Skeletal muscle tissue (tissue), 4 donors: ENCODE data around the gene FANCM. TPM values are rescaled to one million over a fixed set of nuclear protein-coding genes. Genes with fewer than 3 reads are reported as not detected.

Source experiments
- H3K27ac ChIP-seq: one replicate; pipeline ENCODE4 v1.7.0; 2013; ENCODE audit warnings: mild to moderate bottlenecking, low read depth, low read length, inconsistent platforms
- H3K27me3 ChIP-seq, 3 donors: one replicate each; pipeline ENCODE4 v1.7.0; 2013; ENCODE audit warnings: low read length in 3 of 3; ENCODE audit not compliant: control insufficient read depth in 3 of 3, insufficient read depth in 3 of 3
- H3K36me3 ChIP-seq, 3 donors: one replicate each; pipeline ENCODE4 v1.7.0; 2013; ENCODE audit warnings: low read length in 3 of 3; ENCODE audit not compliant: control insufficient read depth in 3 of 3, insufficient read depth in 3 of 3
- H3K4me1 ChIP-seq, 3 donors: one replicate each; pipeline ENCODE4 v1.7.0; 2013; ENCODE audit warnings: low read length in 3 of 3, mild to moderate bottlenecking in 3 of 3; ENCODE audit not compliant: control insufficient read depth in 3 of 3, insufficient read depth in 3 of 3
- H3K4me3 ChIP-seq, 3 donors: one replicate each; pipeline ENCODE4 v1.7.0; 2013; ENCODE audit warnings: low read length in 3 of 3
- H3K9ac ChIP-seq, 3 donors: one replicate each; pipeline ENCODE4 v1.7.0; 2013; ENCODE audit warnings: low read length in 3 of 3, mild to moderate bottlenecking in 3 of 3, moderate library complexity in 2 of 3, low read depth in 1 of 3
- H3K9me3 ChIP-seq, 3 donors: one replicate each; pipeline ENCODE4 v1.7.0; 2013; ENCODE audit warnings: low read length in 3 of 3; ENCODE audit not compliant: control insufficient read depth in 3 of 3
- total RNA-seq: library from RNA; depleted of rRNA; stranded (reverse); fragments of >200 nt; gene quantifications from one replicate; pipeline ENCODE4 v1.2.3, GENCODE V29; 2014
- donor health status: Osteomylitis.

FANCM gene
- total RNA-seq, 1 donor from 2014 or later, result 7.3 TPM

DNA sequence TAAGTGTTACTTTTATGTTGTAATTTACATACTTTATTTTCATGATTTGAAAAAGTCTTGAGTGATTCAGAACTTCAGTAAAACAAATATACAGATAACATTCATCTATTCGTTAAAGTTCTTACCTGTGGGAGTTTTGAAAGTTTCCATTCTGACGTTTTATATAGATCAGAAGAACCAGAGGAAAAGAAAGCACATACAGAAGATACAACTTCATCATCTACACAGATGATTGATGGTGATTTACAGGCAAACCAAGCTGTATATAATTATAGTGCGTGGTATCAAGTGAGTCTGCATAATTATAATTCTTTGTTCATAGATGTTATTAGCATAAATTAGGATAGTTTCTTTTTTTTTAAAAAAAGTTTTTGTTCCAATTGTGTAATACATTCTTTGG is 21.4 kb upstream of the FANCM start:
- Histone ChIP-seq H3K9me3 (no peaks in the 10 kb centered on the region), H3K27me3 (no peaks in the 10 kb centered on the region), H3K36me3 (peaks cover 25 to 56% (median 54%) of the 10 kb centered on the region in 3 donors), H3K9ac (no peak overlapping the region), H3K4me3 (no peak overlapping the region), H3K27ac (no peak overlapping the region), H3K4me1 (peaks cover 0 to 8% (median 0%) of the 10 kb centered on the region in 3 donors)

DNA sequence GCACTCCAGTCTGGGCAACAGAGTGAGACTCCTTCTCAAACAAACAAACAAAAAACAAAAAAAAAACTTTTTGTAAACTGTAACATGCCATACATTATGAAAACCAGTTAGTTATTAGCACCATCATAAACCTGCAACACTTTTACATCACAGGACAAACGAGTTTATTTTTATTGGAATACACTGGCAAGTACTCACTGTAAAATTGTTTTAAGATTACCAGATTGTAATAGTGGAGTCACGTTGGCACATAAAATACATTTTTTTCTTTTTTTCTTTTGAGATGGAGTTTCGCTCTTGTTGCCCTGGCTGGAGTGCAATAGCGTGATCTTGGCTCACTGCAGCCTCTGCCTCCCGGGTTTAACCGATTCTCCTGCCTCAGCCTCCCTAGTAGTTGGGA is 17.1 kb upstream of the FANCM start:
- Histone ChIP-seq H3K27ac (no peak overlapping the region), H3K9me3 (no peaks in the 10 kb centered on the region), H3K36me3 (peaks cover 31 to 66% (median 64%) of the 10 kb centered on the region in 3 donors), H3K27me3 (no peaks in the 10 kb centered on the region), H3K9ac (no peak overlapping the region), H3K4me1 (peaks cover 0 to 8% (median 0%) of the 10 kb centered on the region in 3 donors), H3K4me3 (no peak overlapping the region)

DNA sequence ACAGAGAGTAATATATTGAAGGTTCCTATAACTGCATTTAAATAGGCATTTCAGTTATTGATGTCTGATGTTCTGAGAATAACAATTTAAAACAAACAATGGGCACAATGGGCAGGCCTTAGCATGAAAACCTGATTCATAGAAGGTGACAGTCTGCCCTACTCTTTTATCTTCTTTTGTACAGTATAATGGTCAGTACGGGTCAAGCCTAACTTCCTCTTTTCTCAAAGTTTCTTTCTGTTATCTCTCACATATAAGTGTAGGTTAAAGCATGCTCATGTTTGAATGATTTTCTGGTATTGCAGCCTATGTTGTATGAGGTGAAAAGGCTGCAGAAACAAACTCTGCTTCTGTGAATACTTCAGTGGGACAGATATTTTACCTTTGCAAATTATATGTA is 15.6 kb upstream of the FANCM start:
- Histone ChIP-seq H3K27me3 (no peaks in the 10 kb centered on the region), H3K27ac (no peak overlapping the region), H3K9me3 (no peaks in the 10 kb centered on the region), H3K4me1 (peaks cover 2 to 12% (median 2%) of the 10 kb centered on the region in 3 donors), H3K4me3 (no peak overlapping the region), H3K9ac (no peak overlapping the region), H3K36me3 (peaks cover 31 to 59% (median 53%) of the 10 kb centered on the region in 3 donors)

DNA sequence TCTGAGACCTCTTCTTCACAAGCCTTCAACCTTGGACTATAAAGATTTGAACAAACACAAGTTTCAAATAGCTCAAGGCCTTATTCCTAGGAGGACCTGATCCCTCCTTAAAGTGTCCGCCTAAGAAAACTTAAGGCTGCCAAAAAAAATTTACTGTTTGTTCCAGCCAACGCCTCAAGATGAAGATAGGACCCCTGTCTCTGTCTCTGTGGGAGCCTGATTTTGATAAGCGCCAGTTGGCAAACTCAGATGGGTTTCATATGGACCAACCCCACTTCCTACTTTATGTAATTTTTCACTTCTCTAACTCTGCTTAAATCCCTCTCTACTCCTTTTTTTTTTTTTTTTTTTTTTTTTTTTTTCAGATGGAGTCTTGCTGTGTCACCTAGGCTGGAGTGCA is 12.5 kb upstream of the FANCM start:
- H3K27ac ChIP-seq, result no peak overlapping the region
- peaks cover 26 to 38% (median 35%) of the 10 kb centered on the region in 3 donors for H3K36me3 ChIP-seq
- peaks cover 6 to 12% (median 11%) of the 10 kb centered on the region in 3 donors for H3K4me1 ChIP-seq
- no peaks in the 10 kb centered on the region for H3K27me3 ChIP-seq
- no peak overlapping the region for H3K4me3 ChIP-seq
- no peaks in the 10 kb centered on the region for H3K9me3 ChIP-seq
- no peak overlapping the region for H3K9ac ChIP-seq

DNA sequence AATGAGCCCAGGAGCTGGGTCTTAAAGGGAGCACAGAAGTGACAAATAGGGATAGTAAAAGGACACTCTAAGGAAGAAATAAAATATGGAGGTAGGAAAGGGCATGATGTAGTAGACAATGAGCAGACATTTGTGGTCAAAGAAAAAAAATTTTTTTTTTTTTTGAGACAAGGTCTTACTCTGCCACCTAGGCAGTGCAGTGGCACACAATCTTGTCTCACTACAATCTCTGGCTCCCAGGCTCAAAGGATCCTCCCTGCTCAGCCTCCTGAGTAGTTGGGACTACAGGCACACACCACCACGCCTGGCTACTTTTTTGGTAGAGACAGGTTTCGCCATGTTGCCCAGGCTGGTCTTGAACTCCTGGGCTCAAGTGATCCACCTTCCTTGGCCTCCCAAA is 10.0 kb upstream of the FANCM start:
- peaks cover 15 to 18% (median 17%) of the 10 kb centered on the region in 3 donors for H3K36me3 ChIP-seq
- H3K9ac ChIP-seq, result peak overlapping the region in 1 of 3 donors; percentile 1
- H3K27ac ChIP-seq, result no peak overlapping the region
- H3K4me1 ChIP-seq, result peaks cover 6 to 14% (median 12%) of the 10 kb centered on the region in 3 donors
- H3K4me3 ChIP-seq, result no peak overlapping the region
- no peaks in the 10 kb centered on the region for H3K9me3 ChIP-seq
- H3K27me3 ChIP-seq, result no peaks in the 10 kb centered on the region

DNA sequence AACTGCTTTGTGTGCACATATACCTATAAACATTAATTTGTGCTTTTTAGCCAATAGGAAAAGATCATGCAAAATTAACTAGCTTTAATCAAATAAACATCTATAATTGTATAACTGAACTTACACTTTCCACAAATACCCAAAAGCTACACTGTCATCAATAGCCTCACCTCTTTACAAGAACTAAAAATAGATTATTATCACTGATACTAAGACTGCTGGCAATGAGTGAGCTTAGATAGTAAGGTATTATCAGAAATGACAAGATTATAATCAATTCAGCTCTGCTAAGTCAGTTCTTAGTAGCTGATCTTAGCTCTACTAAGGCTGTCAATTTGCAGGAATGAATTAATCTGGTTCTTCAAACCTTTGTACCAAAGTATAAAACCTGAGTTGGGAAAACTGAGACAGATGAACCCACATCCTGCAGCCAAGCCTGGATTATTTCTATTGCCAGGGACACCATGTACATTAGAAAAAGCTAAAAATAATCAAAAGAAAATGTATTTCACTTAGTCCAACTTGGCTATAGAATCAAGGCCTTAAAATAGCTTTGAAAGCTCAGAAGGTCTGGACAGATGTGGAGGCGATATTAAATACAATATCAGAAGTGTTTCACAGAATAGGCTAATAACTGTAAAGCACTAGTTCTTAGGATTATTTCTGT is 6.6 kb upstream of the FANCM start:
- Histone ChIP-seq H3K9ac (peak overlapping the region; percentile 7 to 46 (median 35)), H3K9me3 (no peaks in the 10 kb centered on the region), H3K4me3 (no peak overlapping the region), H3K27me3 (no peaks in the 10 kb centered on the region), H3K36me3 (peaks cover 0 to 3% (median 2%) of the 10 kb centered on the region in 3 donors), H3K4me1 (peaks cover 14 to 17% (median 16%) of the 10 kb centered on the region in 3 donors), H3K27ac (peak overlapping the region; percentile 42)

DNA sequence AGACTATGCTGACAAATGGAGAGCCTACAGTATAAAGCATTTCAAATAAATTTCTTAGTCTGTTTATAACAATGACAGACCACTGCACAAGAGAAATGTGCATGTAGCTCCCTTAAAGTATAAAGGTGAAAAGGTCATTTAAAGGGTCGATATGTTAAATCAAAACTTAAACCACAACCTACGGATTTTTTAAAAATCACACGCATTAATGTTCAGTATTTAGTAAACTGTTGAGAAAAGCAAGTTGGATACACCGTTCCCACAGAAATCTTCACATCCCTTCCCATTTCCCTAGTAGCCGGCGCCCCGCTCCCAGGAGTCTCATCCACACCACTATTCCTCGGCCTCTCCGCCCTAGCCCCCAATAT is 2.1 kb upstream of the FANCM start:
- Histone ChIP-seq H3K36me3 (no peaks in the 10 kb centered on the region), H3K4me3 (peak overlapping the region; percentile 80 to 91 (median 90)), H3K27ac (peak overlapping the region; percentile 88), H3K27me3 (no peaks in the 10 kb centered on the region), H3K9ac (peak overlapping the region; percentile 94 to 99 (median 95)), H3K9me3 (no peaks in the 10 kb centered on the region), H3K4me1 (peaks cover 16 to 23% (median 20%) of the 10 kb centered on the region in 3 donors)

DNA sequence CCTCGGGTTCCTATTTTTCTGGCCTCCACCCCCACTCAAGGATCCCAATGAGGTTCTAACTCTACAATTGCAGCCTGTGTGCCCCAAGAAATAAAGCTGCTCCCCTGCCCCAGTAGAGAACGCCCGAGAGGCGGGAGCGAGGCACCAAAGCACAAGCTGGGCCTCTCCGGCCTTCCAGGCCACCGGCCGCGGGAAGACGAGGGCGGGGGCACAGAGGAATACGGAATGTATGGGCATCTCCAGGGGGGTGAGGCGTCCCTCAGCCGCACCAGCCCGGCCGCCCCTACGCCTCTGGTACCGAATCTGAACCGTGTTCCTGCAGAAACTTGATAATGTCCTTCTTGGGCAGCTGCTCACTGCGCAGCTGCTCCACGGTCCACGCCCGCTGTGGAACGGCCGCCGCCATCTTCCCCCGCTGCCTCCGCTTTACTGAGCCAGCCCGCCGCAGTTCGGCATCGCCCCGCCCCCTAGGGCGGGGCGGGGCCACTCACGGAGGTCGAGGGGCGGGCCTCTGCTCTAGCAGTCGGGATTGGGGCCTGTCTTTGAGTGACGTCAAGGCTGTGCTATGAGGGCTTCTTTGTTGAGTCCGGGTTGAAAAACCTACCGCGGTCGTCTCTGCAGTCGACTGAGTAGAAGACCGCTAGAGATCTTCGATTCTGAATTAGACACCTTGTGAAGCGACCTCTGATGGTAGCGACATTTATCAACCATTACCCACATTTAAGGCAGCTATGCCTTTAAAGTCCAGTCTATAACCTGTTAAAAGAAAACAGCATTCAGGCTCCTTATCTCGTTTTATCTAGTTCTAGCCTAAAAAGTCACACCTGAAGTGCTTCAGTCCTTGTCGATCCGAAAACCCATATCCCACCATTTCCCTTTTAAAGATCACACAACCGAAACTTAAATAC is 1.4 kb upstream of the FANCM start, which contains the start of gene FKBP3:
Gene FKBP3, minus strand, starts transcription at position 431 of the 908 bp plus-strand sequence. Its CDS starts 25 bp downstream, at position 406.
- H3K4me1 ChIP-seq, result peaks cover 16 to 23% (median 20%) of the 10 kb centered on the region in 3 donors
- peak within 1 kb of the TSS; percentile 80 to 97 (median 97) for H3K4me3 ChIP-seq
- H3K9me3 ChIP-seq, result no peaks in the 10 kb centered on the region
- H3K27me3 ChIP-seq, result no peaks in the 10 kb centered on the region
- peak within 1 kb of the TSS; percentile 88 for H3K27ac ChIP-seq
- peak within 1 kb of the TSS; percentile 94 to 99 (median 95) for H3K9ac ChIP-seq
- no peaks in the 10 kb centered on the region for H3K36me3 ChIP-seq

DNA sequence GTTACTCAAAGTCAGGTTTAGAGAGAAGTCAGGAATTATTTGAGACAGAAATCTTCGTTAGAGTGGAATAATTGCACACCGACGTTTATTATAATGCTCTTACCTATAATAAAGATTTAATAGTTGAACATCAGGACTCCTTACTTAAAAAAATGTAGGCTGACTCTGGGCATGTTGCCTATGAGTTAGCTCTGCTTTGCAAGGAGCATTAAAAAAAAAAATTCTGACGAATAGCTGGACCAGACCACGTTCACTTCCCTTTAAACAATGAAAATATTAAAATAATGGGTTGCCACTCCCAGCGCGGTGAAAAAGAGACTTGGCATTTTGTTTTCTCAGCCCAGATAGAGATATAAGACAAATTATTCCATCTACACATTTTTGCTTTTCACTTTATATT is 574 bp upstream of the FANCM start:
- peak overlapping the region; percentile 81 to 94 (median 90) for H3K9ac ChIP-seq
- H3K27ac ChIP-seq, result peak overlapping the region; percentile 88
- peak overlapping the region; percentile 80 to 97 (median 97) for H3K4me3 ChIP-seq
- no peaks in the 10 kb centered on the region for H3K9me3 ChIP-seq
- H3K36me3 ChIP-seq, result no peaks in the 10 kb centered on the region
- no peaks in the 10 kb centered on the region for H3K27me3 ChIP-seq
- peaks cover 16 to 23% (median 20%) of the 10 kb centered on the region in 3 donors for H3K4me1 ChIP-seq
